Upper lobe of left lung (tissue), 4 donors: Measurements from ENCODE around the gene ARMC8.

Experiments used
- POLR2A ChIP-seq, 4 donors: fragments of 450-650 bp; IDR thresholded peaks; one replicate each; pipeline ENCODE4 v1.5.1; 2016 to 2017; ENCODE audit warnings: antibody characterized with exemption in 4 of 4, mild to moderate bottlenecking in 2 of 4
- TF ChIP-seq, protein P1 (sequence below), 6 experiments: fragments of 450-650 bp in 4 of 6; fragments of 200-600 bp in 2 of 6; sonication (generic) in 2 of 6; IDR thresholded peaks; one replicate each; pipeline ENCODE4 v1.5.1; 2016 to 2019; ENCODE audit warnings: antibody characterized with exemption in 6 of 6

- no peak for TF ChIP-seq POLR2A (IDR thresholded peaks at IDR 0.05)
- TF ChIP-seq, protein P1, sequence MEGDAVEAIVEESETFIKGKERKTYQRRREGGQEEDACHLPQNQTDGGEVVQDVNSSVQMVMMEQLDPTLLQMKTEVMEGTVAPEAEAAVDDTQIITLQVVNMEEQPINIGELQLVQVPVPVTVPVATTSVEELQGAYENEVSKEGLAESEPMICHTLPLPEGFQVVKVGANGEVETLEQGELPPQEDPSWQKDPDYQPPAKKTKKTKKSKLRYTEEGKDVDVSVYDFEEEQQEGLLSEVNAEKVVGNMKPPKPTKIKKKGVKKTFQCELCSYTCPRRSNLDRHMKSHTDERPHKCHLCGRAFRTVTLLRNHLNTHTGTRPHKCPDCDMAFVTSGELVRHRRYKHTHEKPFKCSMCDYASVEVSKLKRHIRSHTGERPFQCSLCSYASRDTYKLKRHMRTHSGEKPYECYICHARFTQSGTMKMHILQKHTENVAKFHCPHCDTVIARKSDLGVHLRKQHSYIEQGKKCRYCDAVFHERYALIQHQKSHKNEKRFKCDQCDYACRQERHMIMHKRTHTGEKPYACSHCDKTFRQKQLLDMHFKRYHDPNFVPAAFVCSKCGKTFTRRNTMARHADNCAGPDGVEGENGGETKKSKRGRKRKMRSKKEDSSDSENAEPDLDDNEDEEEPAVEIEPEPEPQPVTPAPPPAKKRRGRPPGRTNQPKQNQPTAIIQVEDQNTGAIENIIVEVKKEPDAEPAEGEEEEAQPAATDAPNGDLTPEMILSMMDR (IDR thresholded peaks at IDR 0.05), result no peak
Observed at GRCh38 chr3:138222942-138223287, 35.8 kb downstream of the ARMC8 start.
